GDM1 (cell line): ENCODE results near the gene ST6GALNAC3.

Experiments
- DNase-seq: peaks from one replicate; lab custom pipeline; 2025; lab: John Stamatoyannopoulos, UW

The ST6GALNAC3 gene

GRCh38 chr1:76430531-76430930 lies 356.0 kb downstream of the ST6GALNAC3 start:
- DNase-seq, result no peak

- DNase-seq, result no peak
These were observed 359.0 kb downstream of the ST6GALNAC3 start for GRCh38 chr1:76433526-76433925.

GRCh38 chr1:76443217-76443616 lies 368.7 kb downstream of the ST6GALNAC3 start:
- no peak for DNase-seq

GRCh38 chr1:76444773-76445172 lies 370.2 kb downstream of the ST6GALNAC3 start:
- no peak for DNase-seq

GRCh38 chr1:76450229-76450628 lies 375.7 kb downstream of the ST6GALNAC3 start:
- no peak for DNase-seq

GRCh38 chr1:76463278-76463677 lies 388.7 kb downstream of the ST6GALNAC3 start:
- no peak for DNase-seq

GRCh38 chr1:76463849-76464248 lies 389.3 kb downstream of the ST6GALNAC3 start:
- DNase-seq, result peak; percentile 39

GRCh38 chr1:76465030-76465429 lies 390.5 kb downstream of the ST6GALNAC3 start:
- DNase-seq, result no peak

GRCh38 chr1:76470166-76470565 lies 395.6 kb downstream of the ST6GALNAC3 start:
- DNase-seq, result no peak

- DNase-seq, result no peak
These were observed 397.0 kb downstream of the ST6GALNAC3 start for GRCh38 chr1:76471536-76471935.

- no peak for DNase-seq
These were observed 399.0 kb downstream of the ST6GALNAC3 start for GRCh38 chr1:76473591-76473990.

GRCh38 chr1:76474922-76475321 lies 400.4 kb downstream of the ST6GALNAC3 start:
- no peak for DNase-seq

GRCh38 chr1:76477156-76477555 lies 402.6 kb downstream of the ST6GALNAC3 start:
- no peak for DNase-seq

- DNase-seq, result no peak
These were observed 406.3 kb downstream of the ST6GALNAC3 start for GRCh38 chr1:76480827-76481226.

- DNase-seq, result no peak
These were observed 407.1 kb downstream of the ST6GALNAC3 start for GRCh38 chr1:76481672-76482071.

GRCh38 chr1:76482272-76482671 lies 407.7 kb downstream of the ST6GALNAC3 start:
- DNase-seq, result no peak

- DNase-seq, result no peak
These were observed 417.2 kb downstream of the ST6GALNAC3 start for GRCh38 chr1:76491737-76492136.

GRCh38 chr1:76492752-76493430 lies 418.3 kb downstream of the ST6GALNAC3 start:
- DNase-seq, result no peak

GRCh38 chr1:76494807-76495206 lies 420.3 kb downstream of the ST6GALNAC3 start:
- no peak for DNase-seq

GRCh38 chr1:76496871-76497270 lies 422.3 kb downstream of the ST6GALNAC3 start:
- no peak for DNase-seq

GRCh38 chr1:76500116-76500515 lies 425.6 kb downstream of the ST6GALNAC3 start:
- DNase-seq, result no peak

- DNase-seq, result no peak
These were observed 426.6 kb downstream of the ST6GALNAC3 start for GRCh38 chr1:76501136-76501535.

GRCh38 chr1:76501586-76502219 lies 427.2 kb downstream of the ST6GALNAC3 start:
- DNase-seq, result peak; percentile 53

GRCh38 chr1:76503100-76503499 lies 428.6 kb downstream of the ST6GALNAC3 start:
- no peak for DNase-seq
